Epithelial cell of proximal tubule (primary cell): ENCODE data around the gene COQ4. TPM values are rescaled to one million over a fixed set of nuclear protein-coding genes. Genes with fewer than 3 reads are reported as not detected.

ENCODE experiments used
- DNase-seq: peaks from one replicate; pipeline ENCODE4 v3.0.0-alpha.2; 2011; ENCODE audit warnings: low read depth
- H3K4me3 ChIP-seq: 2 replicates; pipeline ENCODE4 v1.5.1; 2011; ENCODE audit warnings: low read depth, mild to moderate bottlenecking, low read length
- total RNA-seq: library from RNA; depleted of rRNA; stranded (reverse); fragments of >200 nt; gene quantifications from 2 replicates; pipeline ENCODE4 v1.2.3, GENCODE V29; 2015
- TF ChIP-seq, protein P1 (sequence below): conservative IDR thresholded peaks from 2 replicates; pipeline ENCODE4 v1.5.1; 2012; ENCODE audit warnings: low read depth, mild to moderate bottlenecking, low read length

Gene COQ4
- total RNA-seq, 1 donor from 2014 or later, result 68.8 TPM

DNA sequence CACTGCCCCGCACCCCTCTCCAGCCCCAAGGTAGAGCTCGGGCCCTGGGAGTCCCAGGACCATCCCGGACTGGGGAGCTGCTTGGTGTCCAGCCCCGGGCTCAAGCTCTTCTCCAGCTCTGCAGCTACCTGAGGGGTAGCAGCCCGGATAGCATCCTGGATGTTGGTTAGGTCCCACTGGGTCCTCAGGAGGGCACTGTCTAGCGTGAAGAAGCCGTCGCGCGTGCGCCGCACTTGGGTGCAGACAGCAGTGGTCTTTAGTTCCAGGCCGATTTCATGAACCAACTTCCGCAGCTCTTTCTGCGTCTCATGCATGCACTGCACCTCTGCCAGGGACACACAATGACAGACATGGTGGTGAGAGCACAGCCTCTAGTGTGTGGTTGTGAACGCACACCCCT is 13.1 kb upstream of the COQ4 start:
- H3K4me3 ChIP-seq, result no peak overlapping the region
- TF ChIP-seq, protein P1, sequence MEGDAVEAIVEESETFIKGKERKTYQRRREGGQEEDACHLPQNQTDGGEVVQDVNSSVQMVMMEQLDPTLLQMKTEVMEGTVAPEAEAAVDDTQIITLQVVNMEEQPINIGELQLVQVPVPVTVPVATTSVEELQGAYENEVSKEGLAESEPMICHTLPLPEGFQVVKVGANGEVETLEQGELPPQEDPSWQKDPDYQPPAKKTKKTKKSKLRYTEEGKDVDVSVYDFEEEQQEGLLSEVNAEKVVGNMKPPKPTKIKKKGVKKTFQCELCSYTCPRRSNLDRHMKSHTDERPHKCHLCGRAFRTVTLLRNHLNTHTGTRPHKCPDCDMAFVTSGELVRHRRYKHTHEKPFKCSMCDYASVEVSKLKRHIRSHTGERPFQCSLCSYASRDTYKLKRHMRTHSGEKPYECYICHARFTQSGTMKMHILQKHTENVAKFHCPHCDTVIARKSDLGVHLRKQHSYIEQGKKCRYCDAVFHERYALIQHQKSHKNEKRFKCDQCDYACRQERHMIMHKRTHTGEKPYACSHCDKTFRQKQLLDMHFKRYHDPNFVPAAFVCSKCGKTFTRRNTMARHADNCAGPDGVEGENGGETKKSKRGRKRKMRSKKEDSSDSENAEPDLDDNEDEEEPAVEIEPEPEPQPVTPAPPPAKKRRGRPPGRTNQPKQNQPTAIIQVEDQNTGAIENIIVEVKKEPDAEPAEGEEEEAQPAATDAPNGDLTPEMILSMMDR, result no peak
- DNase-seq, result no peak

DNA sequence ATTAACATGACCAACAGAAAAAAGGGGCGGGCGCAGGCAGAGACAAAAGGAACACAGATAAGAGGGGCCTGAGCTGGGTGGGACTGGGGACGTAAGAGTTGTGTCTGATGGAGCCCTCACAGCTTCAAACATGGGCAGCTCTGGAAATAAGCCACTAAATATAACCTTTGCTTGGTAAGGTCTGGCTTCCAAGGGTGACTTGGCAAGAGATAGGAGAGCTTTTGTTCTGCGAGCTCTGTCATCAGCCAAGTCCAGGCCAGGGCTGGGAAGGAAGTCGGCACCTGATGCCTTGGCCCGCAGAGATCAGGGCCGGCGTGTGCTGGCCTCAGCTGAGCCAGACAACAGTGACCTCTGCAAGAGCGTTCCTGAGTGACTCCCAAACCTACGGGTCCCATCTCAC is 12.2 kb upstream of the COQ4 start:
- DNase-seq, result no peak
- no peak overlapping the region for H3K4me3 ChIP-seq
- TF ChIP-seq, protein P1, result no peak

DNA sequence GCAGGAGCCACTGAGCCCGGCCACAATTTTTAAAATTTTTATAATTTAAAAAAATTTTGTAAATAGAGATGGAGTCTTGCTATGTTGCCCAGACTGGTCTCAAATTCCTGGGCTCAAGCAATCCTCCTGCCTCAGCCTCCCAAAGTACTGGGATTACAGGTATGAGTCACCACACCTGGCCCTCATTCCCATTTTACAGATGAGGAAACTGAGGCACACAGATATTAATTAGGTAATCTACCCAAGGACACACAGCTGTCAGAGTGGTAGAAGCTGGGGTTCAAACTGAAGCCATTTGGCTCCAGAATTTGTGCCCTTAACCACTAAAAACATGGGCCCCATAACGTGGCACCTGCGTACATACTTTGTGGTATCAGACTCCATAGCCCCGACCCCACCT is 7.9 kb upstream of the COQ4 start:
- TF ChIP-seq, protein P1, result no peak

DNA sequence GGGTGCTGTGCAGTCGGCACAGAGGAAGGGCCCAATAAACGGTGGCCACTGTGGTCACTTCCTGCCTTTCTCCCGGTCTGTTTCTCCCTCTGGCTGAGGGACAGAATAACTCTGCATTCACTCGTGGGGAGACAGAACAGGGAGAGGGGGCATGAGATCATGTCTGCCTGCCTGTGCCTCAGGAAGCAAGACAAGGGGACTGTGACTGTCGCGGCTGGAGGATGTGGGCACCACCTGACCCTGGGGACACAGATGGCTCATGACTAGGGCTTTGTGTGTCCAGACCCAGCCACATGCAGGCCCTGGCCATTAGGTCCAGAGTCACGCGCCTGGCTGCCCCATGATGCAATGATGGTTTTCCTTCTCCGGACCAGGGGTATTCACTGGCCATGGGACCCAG is 6.2 kb upstream of the COQ4 start:
- no peak overlapping the region for H3K4me3 ChIP-seq
- DNase-seq, result no peak
- TF ChIP-seq, protein P1, result no peak

More for the DNA sequence above, 7.9 kb upstream of the COQ4 start:
- H3K4me3 ChIP-seq, result no peak overlapping the region
- no peak for DNase-seq

DNA sequence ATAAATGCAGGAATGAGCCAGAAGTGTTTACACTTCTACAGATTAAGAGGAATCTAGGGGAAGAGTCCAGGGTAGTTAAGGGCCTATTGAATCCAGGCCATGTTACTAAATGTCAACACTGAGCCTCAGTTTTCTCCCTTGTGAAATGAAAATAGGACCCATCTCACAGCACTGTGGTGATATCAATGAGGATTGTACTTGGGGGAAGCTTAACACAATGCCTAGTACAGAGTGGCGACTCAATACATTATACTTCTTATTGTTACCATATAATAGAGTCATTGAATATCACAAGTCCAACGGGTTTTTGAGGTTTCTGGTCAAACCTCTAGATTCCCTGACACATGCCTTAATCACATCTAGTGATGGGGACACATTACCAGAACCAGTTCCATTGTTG is 5.0 kb upstream of the COQ4 start:
- DNase-seq, result no peak
- no peak overlapping the region for H3K4me3 ChIP-seq
- TF ChIP-seq, protein P1, result no peak

DNA sequence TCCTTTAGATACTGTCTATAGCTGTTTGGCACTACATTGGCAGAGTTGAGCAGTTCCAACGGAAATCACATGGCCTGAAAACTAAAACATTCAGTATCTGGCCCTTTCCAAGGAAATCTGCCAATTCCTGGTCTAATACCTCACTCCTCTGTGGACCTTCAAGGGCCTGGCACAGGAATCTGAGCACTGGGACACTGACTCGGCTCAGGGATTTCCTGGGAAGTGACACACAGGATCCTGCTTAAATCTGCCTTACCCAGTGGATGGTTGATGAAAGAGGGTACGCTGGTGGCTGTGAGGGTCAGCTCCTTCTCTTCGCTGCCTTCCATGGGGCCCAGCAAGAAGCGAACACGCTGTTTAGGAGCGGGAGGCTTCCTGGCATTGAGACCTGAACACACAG is 1.3 kb upstream of the COQ4 start:
- peak overlapping the region; percentile 100 for H3K4me3 ChIP-seq
- TF ChIP-seq, protein P1, result no peak

GRCh38 chr9:128321879-128322403 is 698 bp upstream of the COQ4 start:
- peak overlapping the region; percentile 100 for H3K4me3 ChIP-seq
- TF ChIP-seq, protein P1, result no peak
- no peak for DNase-seq

More for the DNA sequence above, 1.3 kb upstream of the COQ4 start:
- DNase-seq, result no peak
